ENCODE measurements around the gene ORMDL3. TPM values are rescaled to one million over a fixed set of nuclear protein-coding genes. Genes with fewer than 3 reads are reported as not detected.

ORMDL3 gene
- total RNA-seq, 4 donors from 2014 or later, result 58.1 to 84.0 (median 70.0) TPM

- DNase-seq (ENCODE audit: low spot score in 2 of 2), result no peak
- H3K4me3 ChIP-seq (ENCODE audit: low read depth, poor library complexity, severe bottlenecking), result no peak overlapping the region
- intact Hi-C loops (cut with DNase I; ENCODE audit: low total_unique reads), result loop anchor here (1.0 kb wide), 1 partner anchor 47 kb away; no protein-coding TSS in a partner anchor
- WGBS, 2 donors, result 89 to 94% methylated on average over 5 of the region's 5 CpGs
- TF ChIP-seq CTCF (IDR thresholded peaks at IDR 0.05), result no peak
Observed at GRCh38 chr17:39929646-39930407, 2.4 kb upstream of the ORMDL3 start.

- H3K4me3 ChIP-seq (ENCODE audit: low read depth, poor library complexity, severe bottlenecking), result no peak overlapping the region
- intact Hi-C loops (cut with DNase I; ENCODE audit: low total_unique reads), result loop anchor here (1.0 kb wide), 1 partner anchor 48 kb away; no protein-coding TSS in a partner anchor
- no peak for TF ChIP-seq POLR2A (IDR thresholded peaks at IDR 0.05)
- no peak for TF ChIP-seq CTCF (IDR thresholded peaks at IDR 0.05)
- 40 to 44% methylated on average over 8 of the region's 8 CpGs for WGBS, 2 donors
- no peak for DNase-seq (ENCODE audit: low spot score in 2 of 2)
Observed at GRCh38 chr17:39928858-39929645, 1.7 kb upstream of the ORMDL3 start.

- H3K4me3 ChIP-seq (ENCODE audit: low read depth, poor library complexity, severe bottlenecking), result peak overlapping the region; percentile 33
- peak; percentile 21 to 91 for DNase-seq (ENCODE audit: low spot score in 2 of 2)
- TF ChIP-seq POLR2A (IDR thresholded peaks at IDR 0.05) (no peak), CTCF (IDR thresholded peaks at IDR 0.05) (no peak)
- WGBS, 2 donors, result 28 to 42% methylated on average over 8 to 17 of the region's 17 CpGs
- intact Hi-C loops (cut with DNase I; ENCODE audit: low total_unique reads), result no loop called here
Observed at GRCh38 chr17:39927929-39928857, 792 bp upstream of the ORMDL3 start.

- intact Hi-C loops (cut with DNase I; ENCODE audit: low total_unique reads), result no loop called here
- TF ChIP-seq POLR2A (IDR thresholded peaks at IDR 0.05) (no peak), CTCF (IDR thresholded peaks at IDR 0.05) (no peak)
- peak overlapping the region; percentile 96 for H3K4me3 ChIP-seq (ENCODE audit: low read depth, poor library complexity, severe bottlenecking)
- DNase-seq (ENCODE audit: low spot score in 2 of 2), result no peak
- WGBS, 2 donors, result 1 to 3% methylated on average over 12 to 14 of the region's 15 CpGs
Observed at GRCh38 chr17:39926588-39927100, 757 bp downstream of the ORMDL3 start.

DNA sequence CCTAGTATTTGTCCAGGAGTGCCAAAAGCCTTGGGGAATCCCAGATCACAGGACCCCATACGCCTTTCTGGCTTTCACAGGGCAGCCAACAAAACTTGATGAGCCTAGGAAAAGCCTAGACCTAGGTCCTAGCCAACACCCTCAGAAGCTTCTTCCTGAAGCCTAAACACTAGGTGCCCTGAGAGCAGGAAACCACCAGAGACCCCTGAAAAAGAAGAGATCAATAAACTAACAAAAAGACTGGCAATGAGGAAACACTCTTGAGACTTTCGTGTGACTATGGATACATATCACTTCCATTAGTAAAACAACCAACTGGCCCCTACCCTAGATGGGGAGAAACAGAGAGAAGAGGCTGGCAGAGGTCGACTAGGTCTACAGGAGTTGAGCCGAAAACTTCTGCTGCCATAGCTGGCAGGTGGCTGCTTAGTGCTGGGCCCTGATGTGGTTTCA is 1.2 kb downstream of the ORMDL3 start:
- H3K4me3 ChIP-seq (ENCODE audit: low read depth, poor library complexity, severe bottlenecking), result no peak overlapping the region
- no peak for DNase-seq (ENCODE audit: low spot score in 2 of 2)
- TF ChIP-seq CTCF (IDR thresholded peaks at IDR 0.05) (no peak), POLR2A (IDR thresholded peaks at IDR 0.05) (no peak)
- intact Hi-C loops (cut with DNase I; ENCODE audit: low total_unique reads), result no loop called here
- 30 to 34% methylated on average over 4 of the region's 4 CpGs for WGBS, 2 donors

Data from lower leg skin (tissue), 4 donors.